ENCODE results near the gene AFAP1. TPM values are rescaled to one million over a fixed set of nuclear protein-coding genes. Genes with fewer than 3 reads are reported as not detected.

AFAP1 gene
- total RNA-seq, 1 experiment from 2014 or later, result 27.6 TPM

GRCh38 chr4:7800410-7800809 is 139.3 kb downstream of the AFAP1 start:
- Histone ChIP-seq H3K27me3 (replicated peaks; ENCODE audit: control insufficient read depth, insufficient read depth, low read length) (no peaks in the 10 kb centered on the region), H3K9me3 (no peaks in the 10 kb centered on the region), H3K4me3 (ENCODE audit: low read depth, low read length) (no peak overlapping the region), H3K36me3 (ENCODE audit: control insufficient read depth, insufficient read depth, low read length) (no peaks in the 10 kb centered on the region; the same call in 1 of the 2 replicates), H3K4me1 (peaks cover 4% of the 10 kb centered on the region)
- intact Hi-C loops (cut with micrococcal nuclease; ENCODE audit: unreplicated experiment), result no loop called here
- peaks cover 15% of the 10 kb centered on the region for H3K4me1 Mint-ChIP-seq (ENCODE audit: low read depth, unreplicated experiment)
- no peak for DNase-seq
- TF ChIP-seq, protein P1, sequence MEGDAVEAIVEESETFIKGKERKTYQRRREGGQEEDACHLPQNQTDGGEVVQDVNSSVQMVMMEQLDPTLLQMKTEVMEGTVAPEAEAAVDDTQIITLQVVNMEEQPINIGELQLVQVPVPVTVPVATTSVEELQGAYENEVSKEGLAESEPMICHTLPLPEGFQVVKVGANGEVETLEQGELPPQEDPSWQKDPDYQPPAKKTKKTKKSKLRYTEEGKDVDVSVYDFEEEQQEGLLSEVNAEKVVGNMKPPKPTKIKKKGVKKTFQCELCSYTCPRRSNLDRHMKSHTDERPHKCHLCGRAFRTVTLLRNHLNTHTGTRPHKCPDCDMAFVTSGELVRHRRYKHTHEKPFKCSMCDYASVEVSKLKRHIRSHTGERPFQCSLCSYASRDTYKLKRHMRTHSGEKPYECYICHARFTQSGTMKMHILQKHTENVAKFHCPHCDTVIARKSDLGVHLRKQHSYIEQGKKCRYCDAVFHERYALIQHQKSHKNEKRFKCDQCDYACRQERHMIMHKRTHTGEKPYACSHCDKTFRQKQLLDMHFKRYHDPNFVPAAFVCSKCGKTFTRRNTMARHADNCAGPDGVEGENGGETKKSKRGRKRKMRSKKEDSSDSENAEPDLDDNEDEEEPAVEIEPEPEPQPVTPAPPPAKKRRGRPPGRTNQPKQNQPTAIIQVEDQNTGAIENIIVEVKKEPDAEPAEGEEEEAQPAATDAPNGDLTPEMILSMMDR (IDR thresholded peaks at IDR 0.05; ENCODE audit: insufficient read depth in 1 of 2, low read depth in 1 of 2, low read length in 1 of 2, severe bottlenecking in 1 of 2, unreplicated experiment in 1 of 2), result no peak
- H3K4me3 Mint-ChIP-seq (ENCODE audit: unreplicated experiment), result no peak overlapping the region
- no TSS peak for BruUV-seq (replicated peaks)
- H3K9me3 Mint-ChIP-seq (ENCODE audit: unreplicated experiment), result no peaks in the 10 kb centered on the region
- H3K36me3 Mint-ChIP-seq (ENCODE audit: insufficient read depth, unreplicated experiment), result peaks cover 57% of the 10 kb centered on the region
- no peak overlapping the region for H3K27ac Mint-ChIP-seq (ENCODE audit: unreplicated experiment)
- no peaks in the 10 kb centered on the region for H3K27me3 Mint-ChIP-seq (ENCODE audit: insufficient read depth, unreplicated experiment)
- ChIA-PET CTCF (interaction anchor here (0.6 kb wide), 1 partner anchor 99 kb away, joined by 9 read pairs; no protein-coding TSS in a partner anchor), POLR2A (no interaction called here)

DNA sequence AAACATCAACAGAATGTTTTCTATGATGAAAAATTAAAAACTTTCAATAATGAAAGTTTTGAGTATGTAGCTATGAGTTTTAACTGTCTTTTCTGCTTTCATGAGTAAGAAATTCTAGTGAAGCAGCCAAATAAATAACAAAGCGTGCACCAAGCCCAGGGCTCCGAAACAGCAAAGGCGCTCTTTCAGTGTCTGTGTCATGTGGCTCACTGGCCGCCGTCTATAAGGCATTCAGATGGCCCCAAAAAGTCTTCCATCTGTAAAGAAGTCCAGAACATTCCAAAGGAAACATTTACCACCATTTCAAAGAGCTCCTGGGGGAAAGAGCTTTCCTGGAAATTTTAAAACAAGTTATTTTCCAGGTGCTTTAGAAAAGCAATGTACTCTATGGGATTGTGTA is 139.9 kb downstream of the AFAP1 start:
- POLR2A ChIA-PET, result no interaction called here

GRCh38 chr4:7799306-7799705 is 140.4 kb downstream of the AFAP1 start:
- no peak overlapping the region for H3K27ac Mint-ChIP-seq (ENCODE audit: unreplicated experiment)
- BruUV-seq (replicated peaks), result no TSS peak
- no peaks in the 10 kb centered on the region for H3K27me3 ChIP-seq (replicated peaks; ENCODE audit: control insufficient read depth, insufficient read depth, low read length)
- no peaks in the 10 kb centered on the region for H3K9me3 ChIP-seq
- H3K4me1 Mint-ChIP-seq (ENCODE audit: low read depth, unreplicated experiment), result peaks cover 6% of the 10 kb centered on the region
- no peaks in the 10 kb centered on the region for H3K27me3 Mint-ChIP-seq (ENCODE audit: insufficient read depth, unreplicated experiment)
- no peak overlapping the region for H3K4me3 ChIP-seq (ENCODE audit: low read depth, low read length)
- ChIA-PET POLR2A (no interaction called here), CTCF (no interaction called here)
- intact Hi-C loops (cut with micrococcal nuclease; ENCODE audit: unreplicated experiment), result no loop called here
- peaks cover 53% of the 10 kb centered on the region for H3K36me3 Mint-ChIP-seq (ENCODE audit: insufficient read depth, unreplicated experiment)
- DNase-seq, result no peak
- no peaks in the 10 kb centered on the region for H3K9me3 Mint-ChIP-seq (ENCODE audit: unreplicated experiment)
- no peak overlapping the region for H3K4me3 Mint-ChIP-seq (ENCODE audit: unreplicated experiment)
- H3K36me3 ChIP-seq (ENCODE audit: control insufficient read depth, insufficient read depth, low read length), result no peaks in the 10 kb centered on the region; the same call in 1 of the 2 replicates
- H3K4me1 ChIP-seq, result no peaks in the 10 kb centered on the region
- TF ChIP-seq, protein P1 (IDR thresholded peaks at IDR 0.05; ENCODE audit: insufficient read depth in 1 of 2, low read depth in 1 of 2, low read length in 1 of 2, severe bottlenecking in 1 of 2, unreplicated experiment in 1 of 2), result no peak

More for the DNA sequence above, 139.9 kb downstream of the AFAP1 start:
- intact Hi-C loops (cut with micrococcal nuclease; ENCODE audit: unreplicated experiment), result no loop called here
- H3K9me3 ChIP-seq, result no peaks in the 10 kb centered on the region
- BruUV-seq (replicated peaks), result no TSS peak
- no peak overlapping the region for H3K27ac Mint-ChIP-seq (ENCODE audit: unreplicated experiment)
- peaks cover 53% of the 10 kb centered on the region for H3K36me3 Mint-ChIP-seq (ENCODE audit: insufficient read depth, unreplicated experiment)
- no peak overlapping the region for H3K4me3 ChIP-seq (ENCODE audit: low read depth, low read length)
- TF ChIP-seq, protein P1 (IDR thresholded peaks at IDR 0.05; ENCODE audit: insufficient read depth in 1 of 2, low read depth in 1 of 2, low read length in 1 of 2, severe bottlenecking in 1 of 2, unreplicated experiment in 1 of 2), result no peak
- H3K27me3 ChIP-seq (replicated peaks; ENCODE audit: control insufficient read depth, insufficient read depth, low read length), result no peaks in the 10 kb centered on the region
- H3K27me3 Mint-ChIP-seq (ENCODE audit: insufficient read depth, unreplicated experiment), result no peaks in the 10 kb centered on the region
- no peak for DNase-seq
- no peak overlapping the region for H3K4me3 Mint-ChIP-seq (ENCODE audit: unreplicated experiment)
- no peaks in the 10 kb centered on the region; the same call in 1 of the 2 replicates for H3K36me3 ChIP-seq (ENCODE audit: control insufficient read depth, insufficient read depth, low read length)
- CTCF ChIA-PET, result no interaction called here
- H3K4me1 ChIP-seq, result no peaks in the 10 kb centered on the region
- peaks cover 8% of the 10 kb centered on the region for H3K4me1 Mint-ChIP-seq (ENCODE audit: low read depth, unreplicated experiment)
- no peaks in the 10 kb centered on the region for H3K9me3 Mint-ChIP-seq (ENCODE audit: unreplicated experiment)

Data from Caco-2 (cell line).